ENCODE data around the gene TMEM132D. TPM values are rescaled to one million over a fixed set of nuclear protein-coding genes. Genes with fewer than 3 reads are reported as not detected.

TMEM132D gene
- total RNA-seq, 1 experiment from 2014 or later: not detected

DNA sequence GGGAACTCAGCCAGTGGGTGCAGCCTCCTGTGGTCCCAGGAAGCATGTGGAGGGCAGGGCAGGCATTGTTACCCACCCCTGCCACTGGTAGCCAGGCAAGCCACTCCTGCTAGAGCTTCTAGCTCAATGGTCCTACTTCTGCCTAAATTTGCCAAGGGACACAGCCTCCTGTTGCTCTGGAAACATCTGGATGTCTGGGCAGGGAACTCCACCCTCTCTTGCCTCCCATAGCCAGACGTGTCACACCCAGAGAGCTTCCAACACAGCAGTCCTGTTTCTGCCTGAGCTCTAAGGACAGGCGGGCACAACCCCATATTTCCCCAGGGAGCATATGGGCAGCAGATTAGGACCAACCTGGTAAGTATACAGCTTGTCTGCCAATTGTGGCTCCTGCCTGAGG lies 700.4 kb downstream of the TMEM132D start:
- ATAC-seq (no peak), DNase-seq (ENCODE audit: low read depth, low spot score) (no peak)
- no TSS peak for BruUV-seq (replicated peaks)
- Histone ChIP-seq H3K4me3 (ENCODE audit: low read depth in 2 of 2, low read length in 2 of 2) (no peak overlapping the region), H3K27ac (ENCODE audit: low read length) (no peak overlapping the region), H3K4me1 (ENCODE audit: control insufficient read depth, insufficient read depth, low read length) (no peaks in the 10 kb centered on the region), H3K27me3 (ENCODE audit: control insufficient read depth, insufficient read depth, low read length) (no peaks in the 10 kb centered on the region), H3K36me3 (ENCODE audit: control insufficient read depth, insufficient read depth, low read length) (no peaks in the 10 kb centered on the region), H3K9me3 (ENCODE audit: control insufficient read depth, insufficient read depth, low read depth, low read length) (no peaks in the 10 kb centered on the region)
- ChIA-PET CTCF (no interaction called here), POLR2A (interaction anchor here (0.5 kb wide), 1 partner anchor 338 kb away, joined by 3 read pairs; no protein-coding TSS in a partner anchor)
- in situ Hi-C loops (cut with HindIII; ENCODE audit: low pct_unique_long_range_greater_than_20kb, low sequenced_read_pairs) (no loop called here), intact Hi-C loops (cut with micrococcal nuclease; ENCODE audit: unreplicated experiment) (no loop called here)
- no peak for TF ChIP-seq TCF7L2 (IDR thresholded peaks at IDR 0.05; ENCODE audit: low read depth, low read length)
- TF ChIP-seq SIN3A (IDR thresholded peaks at IDR 0.05; ENCODE audit: borderline replicate concordance, insufficient read depth, low read depth, low read length): no peak
- no peak for TF ChIP-seq POLR2AphosphoS5 (IDR thresholded peaks at IDR 0.05; ENCODE audit: low read depth, low read length)
- TF ChIP-seq, protein P1, sequence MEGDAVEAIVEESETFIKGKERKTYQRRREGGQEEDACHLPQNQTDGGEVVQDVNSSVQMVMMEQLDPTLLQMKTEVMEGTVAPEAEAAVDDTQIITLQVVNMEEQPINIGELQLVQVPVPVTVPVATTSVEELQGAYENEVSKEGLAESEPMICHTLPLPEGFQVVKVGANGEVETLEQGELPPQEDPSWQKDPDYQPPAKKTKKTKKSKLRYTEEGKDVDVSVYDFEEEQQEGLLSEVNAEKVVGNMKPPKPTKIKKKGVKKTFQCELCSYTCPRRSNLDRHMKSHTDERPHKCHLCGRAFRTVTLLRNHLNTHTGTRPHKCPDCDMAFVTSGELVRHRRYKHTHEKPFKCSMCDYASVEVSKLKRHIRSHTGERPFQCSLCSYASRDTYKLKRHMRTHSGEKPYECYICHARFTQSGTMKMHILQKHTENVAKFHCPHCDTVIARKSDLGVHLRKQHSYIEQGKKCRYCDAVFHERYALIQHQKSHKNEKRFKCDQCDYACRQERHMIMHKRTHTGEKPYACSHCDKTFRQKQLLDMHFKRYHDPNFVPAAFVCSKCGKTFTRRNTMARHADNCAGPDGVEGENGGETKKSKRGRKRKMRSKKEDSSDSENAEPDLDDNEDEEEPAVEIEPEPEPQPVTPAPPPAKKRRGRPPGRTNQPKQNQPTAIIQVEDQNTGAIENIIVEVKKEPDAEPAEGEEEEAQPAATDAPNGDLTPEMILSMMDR (IDR thresholded peaks at IDR 0.05): no peak
- TF ChIP-seq, protein P2, sequence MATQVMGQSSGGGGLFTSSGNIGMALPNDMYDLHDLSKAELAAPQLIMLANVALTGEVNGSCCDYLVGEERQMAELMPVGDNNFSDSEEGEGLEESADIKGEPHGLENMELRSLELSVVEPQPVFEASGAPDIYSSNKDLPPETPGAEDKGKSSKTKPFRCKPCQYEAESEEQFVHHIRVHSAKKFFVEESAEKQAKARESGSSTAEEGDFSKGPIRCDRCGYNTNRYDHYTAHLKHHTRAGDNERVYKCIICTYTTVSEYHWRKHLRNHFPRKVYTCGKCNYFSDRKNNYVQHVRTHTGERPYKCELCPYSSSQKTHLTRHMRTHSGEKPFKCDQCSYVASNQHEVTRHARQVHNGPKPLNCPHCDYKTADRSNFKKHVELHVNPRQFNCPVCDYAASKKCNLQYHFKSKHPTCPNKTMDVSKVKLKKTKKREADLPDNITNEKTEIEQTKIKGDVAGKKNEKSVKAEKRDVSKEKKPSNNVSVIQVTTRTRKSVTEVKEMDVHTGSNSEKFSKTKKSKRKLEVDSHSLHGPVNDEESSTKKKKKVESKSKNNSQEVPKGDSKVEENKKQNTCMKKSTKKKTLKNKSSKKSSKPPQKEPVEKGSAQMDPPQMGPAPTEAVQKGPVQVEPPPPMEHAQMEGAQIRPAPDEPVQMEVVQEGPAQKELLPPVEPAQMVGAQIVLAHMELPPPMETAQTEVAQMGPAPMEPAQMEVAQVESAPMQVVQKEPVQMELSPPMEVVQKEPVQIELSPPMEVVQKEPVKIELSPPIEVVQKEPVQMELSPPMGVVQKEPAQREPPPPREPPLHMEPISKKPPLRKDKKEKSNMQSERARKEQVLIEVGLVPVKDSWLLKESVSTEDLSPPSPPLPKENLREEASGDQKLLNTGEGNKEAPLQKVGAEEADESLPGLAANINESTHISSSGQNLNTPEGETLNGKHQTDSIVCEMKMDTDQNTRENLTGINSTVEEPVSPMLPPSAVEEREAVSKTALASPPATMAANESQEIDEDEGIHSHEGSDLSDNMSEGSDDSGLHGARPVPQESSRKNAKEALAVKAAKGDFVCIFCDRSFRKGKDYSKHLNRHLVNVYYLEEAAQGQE (IDR thresholded peaks at IDR 0.05; ENCODE audit: insufficient read depth in 1 of 2, low read depth in 2 of 2, low read length in 1 of 2): no peak

DNA sequence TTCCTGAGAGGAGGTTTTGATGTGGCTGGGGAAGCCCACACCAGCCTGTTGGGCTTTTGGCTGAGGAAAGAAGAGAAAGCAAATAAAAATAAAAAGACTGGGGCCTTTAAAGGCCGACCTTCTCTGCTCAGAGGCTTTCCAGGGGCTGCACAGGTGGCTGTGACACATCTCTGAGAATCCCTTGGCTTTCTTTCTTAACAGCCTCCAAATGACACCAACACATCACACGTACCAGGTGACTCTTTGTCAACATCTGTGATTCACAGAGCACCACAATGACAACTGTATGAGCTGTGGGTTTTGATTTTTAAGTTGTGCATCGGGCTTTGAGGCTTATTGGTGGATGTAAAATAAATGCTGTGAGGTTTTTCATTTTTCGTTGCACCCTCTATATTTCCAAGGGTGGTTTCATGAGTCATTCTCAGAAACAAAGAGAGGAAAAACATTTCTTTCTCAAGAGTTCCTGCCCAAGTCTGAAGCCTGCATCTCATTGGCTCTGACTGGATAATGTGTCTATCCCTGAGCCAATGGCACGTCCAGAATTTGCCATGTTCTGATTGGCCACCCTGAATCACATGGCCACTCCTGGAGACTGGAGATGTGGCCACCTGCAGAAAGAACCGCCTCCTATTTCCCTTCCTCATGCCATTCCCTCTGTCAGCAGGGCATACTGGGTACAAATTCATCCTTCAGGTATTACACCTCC lies 701.6 kb downstream of the TMEM132D start:
- H3K27ac ChIP-seq (ENCODE audit: low read length): no peak overlapping the region
- H3K9me3 ChIP-seq (ENCODE audit: control insufficient read depth, insufficient read depth, low read depth, low read length): no peaks in the 10 kb centered on the region
- CTCF ChIA-PET: no interaction called here
- H3K36me3 ChIP-seq (ENCODE audit: control insufficient read depth, insufficient read depth, low read length): no peaks in the 10 kb centered on the region
- POLR2A ChIA-PET: no interaction called here
- intact Hi-C loops (cut with micrococcal nuclease; ENCODE audit: unreplicated experiment): no loop called here
- in situ Hi-C loops (cut with HindIII; ENCODE audit: low pct_unique_long_range_greater_than_20kb, low sequenced_read_pairs): no loop called here
- TF ChIP-seq POLR2AphosphoS5 (IDR thresholded peaks at IDR 0.05; ENCODE audit: low read depth, low read length) (no peak), TCF7L2 (IDR thresholded peaks at IDR 0.05; ENCODE audit: low read depth, low read length) (no peak), SIN3A (IDR thresholded peaks at IDR 0.05; ENCODE audit: borderline replicate concordance, insufficient read depth, low read depth, low read length) (no peak)
- TF ChIP-seq, protein P2 (IDR thresholded peaks at IDR 0.05; ENCODE audit: insufficient read depth in 1 of 2, low read depth in 2 of 2, low read length in 1 of 2): no peak
- TF ChIP-seq, protein P1 (IDR thresholded peaks at IDR 0.05): no peak
- H3K27me3 ChIP-seq (ENCODE audit: control insufficient read depth, insufficient read depth, low read length): no peaks in the 10 kb centered on the region
- no TSS peak for BruUV-seq (replicated peaks)
- no peaks in the 10 kb centered on the region for H3K4me1 ChIP-seq (ENCODE audit: control insufficient read depth, insufficient read depth, low read length)
- DNase-seq (ENCODE audit: low read depth, low spot score) (no peak), ATAC-seq (no peak)
- H3K4me3 ChIP-seq (ENCODE audit: low read depth in 2 of 2, low read length in 2 of 2): no peak overlapping the region
